Esophagus squamous epithelium (tissue), 5 donors: ENCODE results near the gene EBF4. TPM values are rescaled to one million over a fixed set of nuclear protein-coding genes. Genes with fewer than 3 reads are reported as not detected.

ENCODE experiments used
- DNase-seq: peaks from one replicate; lab custom pipeline; 2025; lab: John Stamatoyannopoulos, UW
- H3K27ac ChIP-seq, 4 donors: fragments of 200-600 bp; sonication (generic); one replicate each; pipeline ENCODE4 v1.5.1; 2016 to 2019; ENCODE audit warnings: mild to moderate bottlenecking in 1 of 4
- H3K27me3 ChIP-seq, 4 donors: fragments of 200-600 bp; sonication (generic); 1 replicate in 3 of 4; 2 replicates in 1 of 4; pipeline versions ENCODE4 v1.5.1 to v1.6.0; 2017 to 2021; ENCODE audit warnings: antibody characterized with exemption in 1 of 4
- H3K36me3 ChIP-seq, 3 donors: fragments of 200-600 bp; sonication (generic); one replicate each; pipeline ENCODE4 v1.5.1; 2016 to 2019
- H3K4me1 ChIP-seq, 3 donors: fragments of 200-600 bp; sonication (generic); one replicate each; pipeline ENCODE4 v1.5.1; 2017 to 2019
- H3K4me3 ChIP-seq, 4 donors: fragments of 200-600 bp; sonication (generic); 1 replicate in 3 of 4; 2 replicates in 1 of 4; pipeline ENCODE4 v1.5.1; 2016 to 2019; ENCODE audit warnings: mild to moderate bottlenecking in 2 of 4, moderate library complexity in 1 of 4
- H3K9me3 ChIP-seq, 3 donors: fragments of 200-600 bp; sonication (generic); one replicate each; pipeline ENCODE4 v1.5.1; 2016 to 2019
- CTCF ChIP-seq, 6 experiments: fragments of 450-650 bp in 4 of 6; fragments of 200-600 bp in 2 of 6; sonication (generic) in 2 of 6; IDR thresholded peaks; one replicate each; pipeline ENCODE4 v1.5.1; 2016 to 2019; ENCODE audit warnings: antibody characterized with exemption in 6 of 6, mild to moderate bottlenecking in 4 of 6, moderate library complexity in 4 of 6
- POLR2A ChIP-seq, 4 donors: fragments of 450-650 bp; IDR thresholded peaks; one replicate each; pipeline ENCODE4 v1.6.1; 2017; ENCODE audit warnings: antibody characterized with exemption in 4 of 4, mild to moderate bottlenecking in 4 of 4, moderate library complexity in 3 of 4
- WGBS, 2 donors: methylation state at CpG; one replicate each; pipeline ENCODE4 v1.1.5; 2018; 5-methylcytosine and 5-hydroxymethylcytosine counted together
- intact Hi-C: fragments of 100-400 bp; cut with DNase I; formaldehyde crosslinking; loops from one replicate; pipeline ENCODE4 v1.15.0; 2022
- total RNA-seq, 4 donors: library from RNA; depleted of rRNA; stranded (reverse); fragments of >200 nt; gene quantifications; one replicate each; pipeline ENCODE4 v1.1.0, GENCODE V29; 2016
- donor health status: DM: yes; HTN: yes; CAD: no.

Gene EBF4
- total RNA-seq, 4 donors from 2014 or later = 3.2 to 10.4 (median 7.2) TPM

GRCh38 chr20:2796011-2796660 is 103.6 kb downstream of the EBF4 start:
- H3K27me3 ChIP-seq = peaks cover 0 to 73% (median 8%) of the 10 kb centered on the region in 4 donors
- WGBS, 2 donors = 85 to 94% methylated on average over 3 to 16 of the region's 20 CpGs

GRCh38 chr20:2797136-2797983 is 104.8 kb downstream of the EBF4 start:
- H3K27ac ChIP-seq = no peak overlapping the region
- H3K9me3 ChIP-seq = no peaks in the 10 kb centered on the region
- H3K4me3 ChIP-seq = no peak overlapping the region
- H3K27me3 ChIP-seq = peaks cover 0 to 85% (median 8%) of the 10 kb centered on the region in 4 donors
- DNase-seq = no peak
- peaks cover 13 to 38% (median 19%) of the 10 kb centered on the region in 3 donors for H3K4me1 ChIP-seq
- no peak for TF ChIP-seq POLR2A (IDR thresholded peaks at IDR 0.05)
- no peak for TF ChIP-seq CTCF (IDR thresholded peaks at IDR 0.05)
- intact Hi-C loops = no loop called here
- WGBS, 2 donors = 50 to 100% methylated on average over 2 of the region's 16 CpGs
- no peaks in the 10 kb centered on the region for H3K36me3 ChIP-seq

More at GRCh38 chr20:2796011-2796660, 103.6 kb downstream of the EBF4 start:
- intact Hi-C loops = no loop called here
- DNase-seq = no peak
- H3K36me3 ChIP-seq = no peaks in the 10 kb centered on the region
- H3K4me3 ChIP-seq = no peak overlapping the region
- H3K4me1 ChIP-seq = peaks cover 13 to 31% (median 19%) of the 10 kb centered on the region in 3 donors
- no peak overlapping the region for H3K27ac ChIP-seq
- H3K9me3 ChIP-seq = no peaks in the 10 kb centered on the region
- no peak for TF ChIP-seq POLR2A (IDR thresholded peaks at IDR 0.05)
- TF ChIP-seq CTCF (IDR thresholded peaks at IDR 0.05) = no peak

GRCh38 chr20:2798095-2798805 is 105.7 kb downstream of the EBF4 start:
- no peak for DNase-seq
- no peak overlapping the region for H3K27ac ChIP-seq
- H3K27me3 ChIP-seq = peaks cover 0 to 93% (median 8%) of the 10 kb centered on the region in 4 donors
- no peak for TF ChIP-seq POLR2A (IDR thresholded peaks at IDR 0.05)
- no peak for TF ChIP-seq CTCF (IDR thresholded peaks at IDR 0.05)
- no peaks in the 10 kb centered on the region for H3K9me3 ChIP-seq
- intact Hi-C loops = no loop called here
- no peaks in the 10 kb centered on the region for H3K36me3 ChIP-seq
- H3K4me3 ChIP-seq = no peak overlapping the region
- H3K4me1 ChIP-seq = peaks cover 13 to 38% (median 19%) of the 10 kb centered on the region in 3 donors
- WGBS, 2 donors = 45 to 65% methylated on average over 6 to 15 of the region's 19 CpGs

- no peak for TF ChIP-seq POLR2A (IDR thresholded peaks at IDR 0.05)
- Histone ChIP-seq H3K36me3 (no peaks in the 10 kb centered on the region), H3K4me3 (no peak overlapping the region), H3K9me3 (no peaks in the 10 kb centered on the region), H3K27ac (no peak overlapping the region), H3K27me3 (peaks cover 0 to 93% (median 8%) of the 10 kb centered on the region in 4 donors), H3K4me1 (peaks cover 13 to 38% (median 19%) of the 10 kb centered on the region in 3 donors)
- 65 to 83% methylated on average over 2 of the region's 6 CpGs for WGBS, 2 donors
- no peak for DNase-seq
- intact Hi-C loops = no loop called here
These were observed 106.2 kb downstream of the EBF4 start for GRCh38 chr20:2798814-2799213.

DNA sequence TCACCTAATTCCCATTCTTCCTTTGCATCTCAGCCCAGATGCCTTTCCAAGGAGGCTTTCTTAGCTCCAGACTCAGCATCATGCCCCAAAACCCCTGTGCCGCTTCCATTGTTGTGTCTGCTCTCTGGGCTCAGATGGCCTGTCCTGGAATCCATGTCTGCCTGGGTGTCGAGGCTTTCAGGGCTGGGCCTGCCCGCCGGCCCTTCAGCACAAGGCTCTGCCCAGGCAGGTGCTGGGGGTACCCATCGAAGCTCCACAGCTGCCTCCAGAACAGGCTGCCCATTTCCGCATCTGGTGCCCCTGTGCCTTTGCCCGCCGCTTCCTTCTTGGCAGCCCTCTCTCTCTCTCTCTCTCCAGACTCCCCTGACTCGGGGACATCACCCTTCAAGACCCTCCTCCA is 106.7 kb downstream of the EBF4 start:
- Histone ChIP-seq H3K27me3 (peaks cover 0 to 93% (median 8%) of the 10 kb centered on the region in 4 donors), H3K27ac (no peak overlapping the region), H3K36me3 (no peaks in the 10 kb centered on the region), H3K4me3 (peak overlapping the region in 2 of 4 donors; percentile 41 to 62), H3K9me3 (no peaks in the 10 kb centered on the region), H3K4me1 (peaks cover 13 to 38% (median 19%) of the 10 kb centered on the region in 3 donors)
- TF ChIP-seq POLR2A (IDR thresholded peaks at IDR 0.05) (no peak), CTCF (IDR thresholded peaks at IDR 0.05) (no peak)
- intact Hi-C loops = no loop called here
- 52 to 53% methylated on average over 6 to 8 of the region's 9 CpGs for WGBS, 2 donors
- DNase-seq = no peak
